ENCODE measurements around the gene NT5C3A.
"Not testable (repeated sequence)": the region's sequence is repeated elsewhere in the genome, so short reads cannot be mapped to it uniquely, and the experiment has no call there.

DNA sequence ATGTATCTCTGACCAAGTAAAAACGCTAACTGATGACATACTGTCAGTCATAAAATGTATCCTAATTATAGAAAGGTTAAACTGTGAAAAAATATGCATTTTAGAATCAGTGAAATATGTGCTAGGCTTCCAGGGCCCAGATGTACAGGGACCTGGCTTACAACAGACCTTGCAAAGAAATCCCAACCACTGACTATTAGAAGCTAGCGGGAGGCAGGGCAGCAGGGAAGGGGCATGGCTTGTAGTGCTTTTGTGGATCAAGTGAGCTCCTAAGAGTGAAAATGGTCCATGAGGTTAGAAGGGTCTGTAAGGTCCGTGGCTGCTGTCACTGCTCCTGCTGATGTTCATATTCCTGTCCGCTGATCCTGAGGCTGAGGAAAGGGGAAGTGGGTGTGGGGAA is 64.6 kb downstream of the NT5C3A start:
- TF ChIP-seq, protein P1, sequence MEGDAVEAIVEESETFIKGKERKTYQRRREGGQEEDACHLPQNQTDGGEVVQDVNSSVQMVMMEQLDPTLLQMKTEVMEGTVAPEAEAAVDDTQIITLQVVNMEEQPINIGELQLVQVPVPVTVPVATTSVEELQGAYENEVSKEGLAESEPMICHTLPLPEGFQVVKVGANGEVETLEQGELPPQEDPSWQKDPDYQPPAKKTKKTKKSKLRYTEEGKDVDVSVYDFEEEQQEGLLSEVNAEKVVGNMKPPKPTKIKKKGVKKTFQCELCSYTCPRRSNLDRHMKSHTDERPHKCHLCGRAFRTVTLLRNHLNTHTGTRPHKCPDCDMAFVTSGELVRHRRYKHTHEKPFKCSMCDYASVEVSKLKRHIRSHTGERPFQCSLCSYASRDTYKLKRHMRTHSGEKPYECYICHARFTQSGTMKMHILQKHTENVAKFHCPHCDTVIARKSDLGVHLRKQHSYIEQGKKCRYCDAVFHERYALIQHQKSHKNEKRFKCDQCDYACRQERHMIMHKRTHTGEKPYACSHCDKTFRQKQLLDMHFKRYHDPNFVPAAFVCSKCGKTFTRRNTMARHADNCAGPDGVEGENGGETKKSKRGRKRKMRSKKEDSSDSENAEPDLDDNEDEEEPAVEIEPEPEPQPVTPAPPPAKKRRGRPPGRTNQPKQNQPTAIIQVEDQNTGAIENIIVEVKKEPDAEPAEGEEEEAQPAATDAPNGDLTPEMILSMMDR (IDR thresholded peaks at IDR 0.05), result not testable (repeated sequence)
- not testable (repeated sequence) for TF ChIP-seq POLR2A (IDR thresholded peaks at IDR 0.05)

Data from body of pancreas (tissue), 4 donors.